K562 (cell line): ENCODE data around the gene EHD2. TPM values are rescaled to one million over a fixed set of nuclear protein-coding genes. Genes with fewer than 3 reads are reported as not detected.

Experiments used
- BCL6 ChIP-seq: fragments of 250-450 bp; sonication (Bioruptor Pico); IDR thresholded peaks from 2 replicates; pipeline ENCODE4 v1.4.0; 2020
- CBFA2T3 ChIP-seq: fragments of 450-650 bp; IDR thresholded peaks from 2 replicates; pipeline ENCODE4 v1.6.1; 2017
- DLX4 ChIP-seq: fragments of 250-450 bp; sonication (Bioruptor Pico); IDR thresholded peaks from 2 replicates; pipeline ENCODE4 v1.6.1; 2021; ENCODE audit warnings: mild to moderate bottlenecking
- E2F5 ChIP-seq: sonication (generic); formaldehyde crosslinking; IDR thresholded peaks from 2 replicates; pipeline ENCODE4 v1.8.0; 2022; ENCODE audit warnings: mild to moderate bottlenecking, missing genetic modification reagents
- FOXP4 ChIP-seq: sonication (generic); formaldehyde crosslinking; IDR thresholded peaks from 2 replicates; pipeline ENCODE4 v1.8.0; 2022; ENCODE audit warnings: mild to moderate bottlenecking, missing genetic modification reagents, borderline replicate concordance
- GTF2A2 ChIP-seq: IDR thresholded peaks from 2 replicates; pipeline ENCODE4 v1.6.1; 2016; ENCODE audit warnings: mild to moderate bottlenecking, missing genetic modification characterization, missing compliant biosample characterization
- GTF2B ChIP-seq: IDR thresholded peaks from 2 replicates; pipeline ENCODE4 v1.6.1; 2011; ENCODE audit not compliant: insufficient read length; ENCODE audit errors: extremely low read depth
- HNRNPK ChIP-seq: fragments of 200-400 bp; formaldehyde crosslinking; IDR thresholded peaks from one replicate; pipeline ENCODE4 v1.6.1; 2018; ENCODE audit warnings: mild to moderate bottlenecking, low read depth, low read length; ENCODE audit not compliant: poor library complexity, severe bottlenecking
- HNRNPUL1 ChIP-seq: fragments of 200-400 bp; formaldehyde crosslinking; IDR thresholded peaks from 2 replicates; pipeline ENCODE4 v1.6.1; 2017; ENCODE audit warnings: low read length
- KAT8 ChIP-seq: fragments of 450-650 bp; IDR thresholded peaks from 2 replicates; pipeline ENCODE4 v1.6.1; 2016; ENCODE audit warnings: low read depth, mild to moderate bottlenecking
- KLF10 ChIP-seq: fragments of 250-450 bp; sonication (Bioruptor Pico); IDR thresholded peaks from 2 replicates; pipeline ENCODE4 v1.6.1; 2021; ENCODE audit warnings: matching md5 sums
- MTA3 ChIP-seq: fragments of 450-650 bp; formaldehyde crosslinking; IDR thresholded peaks from 2 replicates; pipeline ENCODE4 v1.6.1; 2017; ENCODE audit warnings: mild to moderate bottlenecking, borderline replicate concordance
- MXI1 ChIP-seq: IDR thresholded peaks from 2 replicates; pipeline ENCODE4 v1.6.1; 2011; ENCODE audit warnings: low read depth, mild to moderate bottlenecking, improper control_type of control experiment, low read length
- NFXL1 ChIP-seq: fragments of 450-650 bp; formaldehyde crosslinking; IDR thresholded peaks from 2 replicates; pipeline ENCODE4 v1.4.0; 2021; ENCODE audit warnings: mild to moderate bottlenecking
- POLR2H ChIP-seq: IDR thresholded peaks from 2 replicates; pipeline ENCODE4 v1.6.1; 2016; ENCODE audit warnings: missing genetic modification characterization, low read depth, mild to moderate bottlenecking, control low read depth, missing compliant biosample characterization, moderate library complexity
- POU5F1 ChIP-seq: fragments of 150-350 bp; IDR thresholded peaks from 2 replicates; pipeline ENCODE4 v1.6.1; 2014; ENCODE audit warnings: borderline replicate concordance, low read length, low read depth, mild to moderate bottlenecking; ENCODE audit not compliant: partially characterized antibody
- RAD21 ChIP-seq, 2 experiments: fragments of 250-450 bp in 1 of 2; fragments of 450-650 bp in 1 of 2; sonication (Bioruptor Pico) in 1 of 2; formaldehyde crosslinking in 1 of 2; IDR thresholded peaks in 1 of 2; conservative IDR thresholded peaks in 1 of 2; 2 replicates each; pipeline versions ENCODE4 v1.4.0 to v1.8.0; 2020 to 2022; ENCODE audit warnings: mild to moderate bottlenecking in 2 of 2, moderate library complexity in 1 of 2
- RAD51 ChIP-seq: fragments of 450-650 bp; IDR thresholded peaks from 2 replicates; pipeline ENCODE4 v1.7.1; 2016; ENCODE audit warnings: low read depth, mild to moderate bottlenecking, borderline replicate concordance
- TAF7 ChIP-seq: fragments of 450-650 bp; IDR thresholded peaks from 2 replicates; pipeline ENCODE4 v1.6.1; 2016; ENCODE audit warnings: missing genetic modification characterization, missing compliant biosample characterization
- TBL1XR1 ChIP-seq, 2 experiments: IDR thresholded peaks; 2 replicates each; pipeline ENCODE4 v1.6.1; 2012; ENCODE audit warnings: improper control_type of control experiment in 2 of 2, low read length in 2 of 2, mild to moderate bottlenecking in 1 of 2
- TCF7 ChIP-seq: sonication (generic); IDR thresholded peaks from 2 replicates; pipeline ENCODE4 v1.6.1; 2016; ENCODE audit warnings: antibody characterized with exemption, borderline replicate concordance
- ZNF121 ChIP-seq: sonication (generic); formaldehyde crosslinking; conservative IDR thresholded peaks from 2 replicates; pipeline ENCODE4 v1.8.0; 2022; ENCODE audit warnings: missing genetic modification reagents
- ZNF124 ChIP-seq: sonication (generic); formaldehyde crosslinking; IDR thresholded peaks from 2 replicates; pipeline ENCODE4 v1.8.1; 2022; ENCODE audit warnings: missing genetic modification reagents
- ZNF165 ChIP-seq: fragments of 250-450 bp; sonication (Bioruptor Pico); IDR thresholded peaks from 2 replicates; pipeline ENCODE4 v1.4.0; 2020; ENCODE audit warnings: borderline replicate concordance
- ZNF239 ChIP-seq: fragments of 250-450 bp; sonication (Bioruptor Pico); IDR thresholded peaks from 2 replicates; pipeline ENCODE4 v1.4.0; 2020; ENCODE audit warnings: mild to moderate bottlenecking
- ZNF644 ChIP-seq: fragments of 200-800 bp; sonication (Bioruptor generic); IDR thresholded peaks from 2 replicates; pipeline ENCODE4 v1.6.1; 2016; ENCODE audit warnings: low read depth, missing genetic modification characterization, missing compliant biosample characterization
- polyA plus RNA-seq, 8 experiments: library from polyadenylated mRNA; depleted of rRNA in 4 of 8; stranded (reverse) in 5 of 8; unstranded in 3 of 8; fragments of >200 nt; fragmentation: Nextera tagmentation in 2 of 8; fragmentation: Illumina TruSeq in 1 of 8; extraction: Ambion mirVana in 2 of 8; extraction: Trizol in 1 of 8; gene quantifications; 2 replicates each; pipeline versions ENCODE4 v1.2.1 to v1.2.3, GENCODE V29; 2011 to 2014; ENCODE audit warnings: inconsistent platforms in 1 of 8, missing spikeins in 1 of 8
- total RNA-seq, 7 experiments: library from RNA; depleted of rRNA in 6 of 7; stranded (reverse); fragments of >200 nt in 6 of 7; fragmentation: Illumina TruSeq in 2 of 7; extraction: Trizol in 2 of 7; gene quantifications; 2 replicates each; pipeline versions ENCODE4 v1.2.1 to v1.2.3, GENCODE V29; 2011 to 2021; ENCODE audit warnings: low replicate concordance in 1 of 7

EHD2 gene
- total and polyA plus RNA-seq, 9 of the 15 experiments (the other 6 are each of a cell fraction or from before 2014, with no cell fraction given): 1.7 to 32.2 (median 3.0) TPM

- TF ChIP-seq GTF2B: no peak
- peak; percentile 28 for TF ChIP-seq CBFA2T3
- no peak for TF ChIP-seq ZNF239
- no peak for TF ChIP-seq ZNF124
- no peak for TF ChIP-seq E2F5 (CRISPR knock-in tag)
- TF ChIP-seq MTA3: peak; percentile 65; the same call in 1 of the 2 replicates
- TF ChIP-seq POU5F1: no peak
- TF ChIP-seq ZNF644 (tag): no peak
- peak; percentile 42; the same call in 1 of the 2 replicates for TF ChIP-seq POLR2H
- no peak for TF ChIP-seq BCL6 (CRISPR knock-in tag)
- no peak for TF ChIP-seq HNRNPK
- TF ChIP-seq KLF10: no peak
- no peak for TF ChIP-seq FOXP4 (CRISPR knock-in tag)
- TF ChIP-seq NFXL1 (CRISPR knock-in tag): no peak
- no peak for TF ChIP-seq ZNF121 (CRISPR knock-in tag)
- TF ChIP-seq MXI1: 0 out of 2 replicates have a peak, but pooled peaks have one; percentile 16
- TF ChIP-seq RAD51: no peak
- peak; percentile 76 for TF ChIP-seq TAF7 (tag)
- no peak for TF ChIP-seq TCF7
- no peak for TF ChIP-seq KAT8
- TF ChIP-seq DLX4 (CRISPR knock-in tag): no peak
- no peak for TF ChIP-seq ZNF165 (CRISPR knock-in tag)
- TF ChIP-seq HNRNPUL1: no peak
- TF ChIP-seq RAD21 (CRISPR knock-in tag; conservative IDR thresholded peaks at IDR 0.05 in 1 of 2, IDR thresholded peaks at IDR 0.05 in 1 of 2): no peak
- TF ChIP-seq TBL1XR1 (IDR thresholded peaks at IDR 0.05; ENCODE audit: low read length in 2 of 2): no peak
- 0 out of 2 replicates have a peak, but pooled peaks have one; percentile 50 for TF ChIP-seq GTF2A2 (tag)
Measured at GRCh38 chr19:47778049-47778953, 65.1 kb downstream of the EHD2 start, which contains the start of gene SELENOW (continued).
